H9 (cell line): ENCODE measurements around the gene STARD3. TPM values are rescaled to one million over a fixed set of nuclear protein-coding genes. Genes with fewer than 3 reads are reported as not detected.

Experiments
- DNase-seq: peaks from one replicate; pipeline ENCODE4 v3.0.0-alpha.2; 2017
- H2AFZ ChIP-seq: one replicate; pipeline ENCODE4 v1.6.1; 2013; ENCODE audit warnings: mild to moderate bottlenecking, low read length, control low read depth, moderate library complexity
- H2AK5ac ChIP-seq: 2 replicates; pipeline ENCODE4 v1.6.1; 2013; ENCODE audit warnings: low read length, control low read depth, mixed read lengths; ENCODE audit not compliant: insufficient read length
- H2BK120ac ChIP-seq: one replicate; pipeline ENCODE4 v1.6.1; 2013; ENCODE audit warnings: low read depth, mild to moderate bottlenecking, low read length, control low read depth, inconsistent platforms; ENCODE audit not compliant: poor library complexity, severe bottlenecking
- H2BK12ac ChIP-seq: 2 replicates; pipeline ENCODE4 v1.6.1; 2013; ENCODE audit warnings: low read length, control low read depth, mixed read lengths, low read depth; ENCODE audit not compliant: insufficient read length
- H2BK15ac ChIP-seq: 2 replicates; pipeline ENCODE4 v1.6.1; 2013; ENCODE audit warnings: low read depth, low read length, control low read depth
- H2BK20ac ChIP-seq: one replicate; pipeline ENCODE4 v1.6.1; 2013; ENCODE audit warnings: low read depth, mild to moderate bottlenecking, low read length, control low read depth, inconsistent platforms; ENCODE audit not compliant: poor library complexity, severe bottlenecking
- H2BK5ac ChIP-seq: 2 replicates; pipeline ENCODE4 v1.6.1; 2013; ENCODE audit warnings: low read length, control low read depth, mixed read lengths; ENCODE audit not compliant: insufficient read length
- H3K14ac ChIP-seq: 2 replicates; pipeline ENCODE4 v1.6.1; 2013; ENCODE audit warnings: low read length, control low read depth; ENCODE audit not compliant: insufficient read depth
- H3K18ac ChIP-seq: 2 replicates; pipeline ENCODE4 v1.6.1; 2013; ENCODE audit warnings: low read depth, mild to moderate bottlenecking, mixed read lengths, low read length, control low read depth; ENCODE audit not compliant: insufficient read length
- H3K23ac ChIP-seq: 2 replicates; pipeline ENCODE4 v1.6.1; 2013; ENCODE audit warnings: low read length, control low read depth, mixed read lengths, low read depth; ENCODE audit not compliant: insufficient read length
- H3K23me2 ChIP-seq: 2 replicates; pipeline ENCODE4 v1.6.1; 2013; ENCODE audit warnings: low read depth, mild to moderate bottlenecking, mixed read lengths, low read length, control low read depth; ENCODE audit not compliant: insufficient read length, poor library complexity, severe bottlenecking
- H3K27ac ChIP-seq: 2 replicates; pipeline ENCODE4 v1.5.1; 2013; ENCODE audit warnings: low read length, control low read depth, mixed read lengths, low read depth; ENCODE audit not compliant: insufficient read length
- H3K27me3 ChIP-seq: 2 replicates; pipeline ENCODE4 v1.6.1; 2013; ENCODE audit warnings: low read length, control low read depth, inconsistent platforms; ENCODE audit not compliant: insufficient read depth
- H3K4ac ChIP-seq: 2 replicates; pipeline ENCODE4 v1.6.1; 2013; ENCODE audit warnings: low read depth, mild to moderate bottlenecking, control low read depth, inconsistent platforms, low read length, moderate library complexity
- H3K4me1 ChIP-seq: 2 replicates; pipeline ENCODE4 v1.6.1; 2013; ENCODE audit warnings: low read length, control low read depth, inconsistent platforms; ENCODE audit not compliant: insufficient read depth
- H3K4me2 ChIP-seq: 2 replicates; pipeline ENCODE4 v1.6.1; 2013; ENCODE audit warnings: low read length, control low read depth, mixed read lengths; ENCODE audit not compliant: insufficient read length, insufficient read depth
- H3K56ac ChIP-seq: 2 replicates; pipeline ENCODE4 v1.6.1; 2013; ENCODE audit warnings: low read depth, mild to moderate bottlenecking, mixed read lengths, low read length, control low read depth; ENCODE audit not compliant: insufficient read length
- H3K79me1 ChIP-seq: 2 replicates; pipeline ENCODE4 v1.6.1; 2013; ENCODE audit warnings: low read depth, mild to moderate bottlenecking, moderate library complexity, low read length, control low read depth, inconsistent platforms; ENCODE audit not compliant: insufficient read depth, poor library complexity, severe bottlenecking
- H3K79me2 ChIP-seq: 2 replicates; pipeline ENCODE4 v1.6.1; 2013; ENCODE audit warnings: low read length, control low read depth, inconsistent platforms; ENCODE audit not compliant: insufficient read depth
- H3K9ac ChIP-seq: 2 replicates; pipeline ENCODE4 v1.6.1; 2013; ENCODE audit warnings: low read length, control low read depth, mixed read lengths; ENCODE audit not compliant: insufficient read length; ENCODE audit errors: extremely low read depth
- H3K9me3 ChIP-seq: one replicate; pipeline ENCODE4 v1.6.1; 2013; ENCODE audit warnings: low read depth, low read length, inconsistent platforms; ENCODE audit not compliant: control insufficient read depth
- H3T11ph ChIP-seq: one replicate; pipeline ENCODE4 v1.6.1; 2013; ENCODE audit warnings: mild to moderate bottlenecking, low read length, control low read depth, inconsistent platforms
- H4K20me1 ChIP-seq: one replicate; pipeline ENCODE4 v1.6.1; 2013; ENCODE audit not compliant: control insufficient read depth, insufficient read length, insufficient read depth
- H4K5ac ChIP-seq: 2 replicates; pipeline ENCODE4 v1.6.1; 2013; ENCODE audit warnings: low read depth, mild to moderate bottlenecking, mixed read lengths, low read length, control low read depth; ENCODE audit not compliant: insufficient read length
- H4K8ac ChIP-seq: replicated peaks from 2 replicates; pipeline ENCODE4 v1.6.1; 2013; ENCODE audit warnings: low read length, control low read depth, mixed read lengths, low read depth; ENCODE audit not compliant: insufficient read length
- H4K91ac ChIP-seq: 2 replicates; pipeline ENCODE4 v1.6.1; 2013; ENCODE audit warnings: low read depth, mild to moderate bottlenecking, moderate library complexity, mixed read lengths, low read length, control low read depth; ENCODE audit not compliant: insufficient read length
- H3K27ac Mint-ChIP-seq, 3 experiments: 2 replicates in 2 of 3; 3 replicates in 1 of 3; pipeline ENCODE4 v1.8.0; 2020 to 2021; ENCODE audit warnings: mixed read lengths in 3 of 3, mild to moderate bottlenecking in 1 of 3, moderate library complexity in 1 of 3
- H3K27me3 Mint-ChIP-seq: 2 replicates; pipeline ENCODE4 v1.8.0; 2021; ENCODE audit warnings: low read depth, mild to moderate bottlenecking, moderate library complexity, mixed read lengths
- H3K36me3 Mint-ChIP-seq, 3 experiments: 2 replicates in 2 of 3; 3 replicates in 1 of 3; pipeline ENCODE4 v1.8.0; 2020 to 2021; ENCODE audit warnings: low read depth in 3 of 3, mixed read lengths in 3 of 3; ENCODE audit not compliant: insufficient read depth in 1 of 3
- H3K4me1 Mint-ChIP-seq, 2 experiments: 2 replicates each; pipeline ENCODE4 v1.8.0; 2020; ENCODE audit warnings: mixed read lengths in 2 of 2
- H3K4me3 Mint-ChIP-seq, 2 experiments: 2 replicates in 1 of 2; 3 replicates in 1 of 2; pipeline ENCODE4 v1.8.0; 2020 to 2021; ENCODE audit warnings: mild to moderate bottlenecking in 2 of 2, mixed read lengths in 2 of 2, moderate library complexity in 1 of 2
- H3K9me3 Mint-ChIP-seq, 2 experiments: 2 replicates in 1 of 2; 3 replicates in 1 of 2; pipeline ENCODE4 v1.8.0; 2020; ENCODE audit warnings: mild to moderate bottlenecking in 2 of 2, mixed read lengths in 2 of 2, moderate library complexity in 1 of 2
- WGBS: extraction: QIAGEN DNeasy Blood & Tissue Kit; methylation state at CpG from one replicate; pipeline ENCODE4 v1.1.7; 2013; ENCODE audit warnings: missing lambda C conversion rate, low lambda C conversion rate, mixed read lengths; ENCODE audit not compliant: insufficient read length; ENCODE audit errors: extremely low coverage; 5-methylcytosine and 5-hydroxymethylcytosine counted together
- total RNA-seq: library from RNA; stranded (reverse); gene quantifications from 2 replicates; pipeline ENCODE4 v1.2.1, GENCODE V29; 2021
- TF ChIP-seq, protein P1 (sequence below): fragments of 200-600 bp; sonication (generic); conservative IDR thresholded peaks from 3 replicates; pipeline ENCODE4 v1.8.0; 2021; ENCODE audit warnings: antibody characterized with exemption, mild to moderate bottlenecking

Gene STARD3
- total RNA-seq, 1 experiment from 2014 or later: 51.3 TPM

DNA sequence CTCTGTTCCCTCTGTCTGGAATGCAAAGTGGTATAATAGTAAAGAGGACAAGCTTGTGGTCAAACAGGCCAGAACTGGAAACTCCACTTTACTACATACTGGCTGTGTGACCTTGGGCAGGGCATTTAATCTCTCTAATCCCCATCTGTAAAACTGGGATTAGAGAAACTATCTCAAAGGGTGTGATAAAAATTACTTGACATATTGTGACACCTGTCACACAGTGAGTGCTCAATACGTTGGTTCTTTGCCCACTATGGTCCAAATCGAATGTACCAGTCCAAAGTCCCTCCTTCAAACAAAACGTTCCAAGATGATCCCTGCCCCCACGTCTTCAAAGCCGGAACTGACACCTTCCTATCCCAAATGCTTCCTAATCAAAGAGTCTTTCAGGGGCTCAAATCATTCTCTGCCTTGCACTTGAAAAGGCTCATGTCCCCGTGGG lies 50.2 kb downstream of the STARD3 start:
- Histone ChIP-seq H2BK15ac (no peak overlapping the region), H3K56ac (no peak overlapping the region), H2BK120ac (no peak overlapping the region), H3K23ac (no peak overlapping the region), H2BK20ac (no peak overlapping the region), H3T11ph (no peak overlapping the region), H3K14ac (no peak overlapping the region), H4K20me1 (no peaks in the 10 kb centered on the region), H3K9me3 (no peaks in the 10 kb centered on the region), H3K4me2 (peak overlapping the region; percentile 76), H2AFZ (no peak overlapping the region), H3K79me1 (no peaks in the 10 kb centered on the region), H3K4me1 (peaks cover 12% of the 10 kb centered on the region), H3K23me2 (peaks cover 9% of the 10 kb centered on the region), H3K4ac (no peak overlapping the region), H4K91ac (no peak overlapping the region), H3K79me2 (no peaks in the 10 kb centered on the region), H4K8ac (no peak overlapping the region), H2BK5ac (no peak overlapping the region), H2AK5ac (no peak overlapping the region), H3K27ac (no peak overlapping the region), H3K18ac (no peak overlapping the region), H3K27me3 (no peaks in the 10 kb centered on the region), H3K9ac (no peak overlapping the region), H4K5ac (no peak overlapping the region), H2BK12ac (no peak overlapping the region)
- no peaks in the 10 kb centered on the region for H3K9me3 Mint-ChIP-seq
- no peak for DNase-seq
- peak overlapping the region; percentile 85 to 88 for H3K4me3 Mint-ChIP-seq
- H3K27me3 Mint-ChIP-seq: no peaks in the 10 kb centered on the region
- H3K36me3 Mint-ChIP-seq: peaks cover 6 to 31% (median 18%) of the 10 kb centered on the region in 3 experiments
- peaks cover 37 to 38% of the 10 kb centered on the region in 2 experiments for H3K4me1 Mint-ChIP-seq
- peak overlapping the region; percentile 81 to 99 (median 98); a peak in 6 of 7 replicates for H3K27ac Mint-ChIP-seq
- TF ChIP-seq, protein P1, sequence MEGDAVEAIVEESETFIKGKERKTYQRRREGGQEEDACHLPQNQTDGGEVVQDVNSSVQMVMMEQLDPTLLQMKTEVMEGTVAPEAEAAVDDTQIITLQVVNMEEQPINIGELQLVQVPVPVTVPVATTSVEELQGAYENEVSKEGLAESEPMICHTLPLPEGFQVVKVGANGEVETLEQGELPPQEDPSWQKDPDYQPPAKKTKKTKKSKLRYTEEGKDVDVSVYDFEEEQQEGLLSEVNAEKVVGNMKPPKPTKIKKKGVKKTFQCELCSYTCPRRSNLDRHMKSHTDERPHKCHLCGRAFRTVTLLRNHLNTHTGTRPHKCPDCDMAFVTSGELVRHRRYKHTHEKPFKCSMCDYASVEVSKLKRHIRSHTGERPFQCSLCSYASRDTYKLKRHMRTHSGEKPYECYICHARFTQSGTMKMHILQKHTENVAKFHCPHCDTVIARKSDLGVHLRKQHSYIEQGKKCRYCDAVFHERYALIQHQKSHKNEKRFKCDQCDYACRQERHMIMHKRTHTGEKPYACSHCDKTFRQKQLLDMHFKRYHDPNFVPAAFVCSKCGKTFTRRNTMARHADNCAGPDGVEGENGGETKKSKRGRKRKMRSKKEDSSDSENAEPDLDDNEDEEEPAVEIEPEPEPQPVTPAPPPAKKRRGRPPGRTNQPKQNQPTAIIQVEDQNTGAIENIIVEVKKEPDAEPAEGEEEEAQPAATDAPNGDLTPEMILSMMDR: no peak
- no CpG with 5 or more reads among the region's 6 CpGs for WGBS
